ENCODE measurements around the gene NTM.

NTM gene

GRCh38 chr11:131802440-131803115 lies 432.2 kb downstream of the NTM start:
- DNase-seq = no peak

GRCh38 chr11:131807876-131808275 lies 437.5 kb downstream of the NTM start:
- no peak for DNase-seq

- DNase-seq = no peak
Measured at GRCh38 chr11:131808470-131808869, 438.1 kb downstream of the NTM start.

- DNase-seq = no peak
Measured at GRCh38 chr11:131809203-131809918, 438.9 kb downstream of the NTM start.

GRCh38 chr11:131810541-131810940 lies 440.1 kb downstream of the NTM start:
- no peak for DNase-seq

- DNase-seq = no peak
Measured at GRCh38 chr11:131811383-131811782, 441.0 kb downstream of the NTM start.

GRCh38 chr11:131814108-131814507 lies 443.7 kb downstream of the NTM start:
- DNase-seq = no peak

GRCh38 chr11:131815590-131815989 lies 445.2 kb downstream of the NTM start:
- DNase-seq = no peak

GRCh38 chr11:131816051-131816450 lies 445.6 kb downstream of the NTM start:
- no peak for DNase-seq

GRCh38 chr11:131817687-131818188 lies 447.3 kb downstream of the NTM start:
- no peak for DNase-seq

- no peak for DNase-seq
Measured at GRCh38 chr11:131819865-131820264, 449.4 kb downstream of the NTM start.

GRCh38 chr11:131822506-131822905 lies 452.1 kb downstream of the NTM start:
- no peak for DNase-seq

GRCh38 chr11:131823772-131824171 lies 453.4 kb downstream of the NTM start:
- no peak for DNase-seq

- no peak for DNase-seq
Measured at GRCh38 chr11:131824771-131825170, 454.4 kb downstream of the NTM start.

GRCh38 chr11:131827430-131827829 lies 457.0 kb downstream of the NTM start:
- DNase-seq = no peak

GRCh38 chr11:131829725-131830124 lies 459.3 kb downstream of the NTM start:
- no peak for DNase-seq

GRCh38 chr11:131832079-131832478 lies 461.7 kb downstream of the NTM start:
- no peak for DNase-seq

- no peak for DNase-seq
Measured at GRCh38 chr11:131833366-131833765, 463.0 kb downstream of the NTM start.

- no peak for DNase-seq
Measured at GRCh38 chr11:131837562-131837961, 467.1 kb downstream of the NTM start.

GRCh38 chr11:131838016-131838415 lies 467.6 kb downstream of the NTM start:
- DNase-seq = no peak

GRCh38 chr11:131839326-131839725 lies 468.9 kb downstream of the NTM start:
- DNase-seq = no peak

GRCh38 chr11:131840545-131840944 lies 470.1 kb downstream of the NTM start:
- DNase-seq = no peak

- no peak for DNase-seq
Measured at GRCh38 chr11:131841028-131841427, 470.6 kb downstream of the NTM start.

GRCh38 chr11:131841925-131842635 lies 471.7 kb downstream of the NTM start:
- DNase-seq = no peak

All from activated T-cell treated with anti-CD3 and anti-CD28 coated beads, Interleukin-2, amount 50 U/mL, for 48 hours (primary cell).